PC-9 (cell line): ENCODE data around the gene TMEM132C. TPM values are rescaled to one million over a fixed set of nuclear protein-coding genes. Genes with fewer than 3 reads are reported as not detected.

Experiments
- BruUV-seq: library from RNA; stranded (reverse); fragments of 400-500 nt; replicated peaks from 2 replicates; lab custom pipeline; 2021; lab: Mats Ljungman, UMichigan
- CTCF ChIA-PET: fragments of 300-600 bp; sonication (Branson Sonifier 250); formaldehyde crosslinking; loops from one replicate; lab custom pipeline; 2022; ENCODE audit warnings: antibody characterized with exemption; lab: Charles Lee
- POLR2A ChIA-PET: fragments of 300-600 bp; sonication (Branson Sonifier 250); formaldehyde crosslinking; loops from one replicate; lab custom pipeline; 2022; ENCODE audit warnings: antibody characterized with exemption; ENCODE audit not compliant: unreplicated experiment; lab: Charles Lee
- DNase-seq, 2 experiments: peaks; one replicate each; pipeline versions ENCODE4 v3.0.0 to v3.0.0-alpha.2; 2015 to 2022; ENCODE audit warnings: mixed read lengths in 1 of 2
- H2AFZ ChIP-seq: fragments of 200-600 bp; sonication (generic); 2 replicates; pipeline ENCODE4 v1.8.1; 2017; ENCODE audit warnings: antibody characterized with exemption
- H3F3A ChIP-seq: fragments of 200-600 bp; sonication (generic); 2 replicates; pipeline ENCODE4 v1.8.1; 2017; ENCODE audit warnings: antibody characterized with exemption, mild to moderate bottlenecking, low read depth; ENCODE audit not compliant: insufficient read depth
- H3K27ac ChIP-seq: fragments of 200-600 bp; sonication (generic); 2 replicates; pipeline ENCODE4 v1.6.1; 2016; ENCODE audit warnings: mixed run types
- H3K27me3 ChIP-seq: fragments of 200-600 bp; sonication (generic); 2 replicates; pipeline ENCODE4 v1.6.1; 2016; ENCODE audit warnings: low read depth, mixed run types; ENCODE audit not compliant: insufficient read depth
- H3K36me3 ChIP-seq: fragments of 200-600 bp; sonication (generic); 2 replicates; pipeline ENCODE4 v1.6.1; 2016; ENCODE audit warnings: low read depth, mixed run types
- H3K4me1 ChIP-seq: fragments of 200-600 bp; sonication (generic); replicated peaks from 2 replicates; pipeline ENCODE4 v1.6.1; 2016; ENCODE audit warnings: mixed run types; ENCODE audit not compliant: insufficient read depth
- H3K4me2 ChIP-seq: fragments of 200-600 bp; sonication (generic); 2 replicates; pipeline ENCODE4 v1.6.1; 2017; ENCODE audit warnings: mixed run types
- H3K4me3 ChIP-seq: fragments of 200-600 bp; sonication (generic); 2 replicates; pipeline ENCODE4 v1.6.1; 2016; ENCODE audit warnings: mixed run types
- H3K79me2 ChIP-seq: fragments of 200-600 bp; sonication (generic); 2 replicates; pipeline ENCODE4 v1.6.1; 2017; ENCODE audit warnings: low read depth, mixed run types
- H3K9me2 ChIP-seq: fragments of 200-600 bp; sonication (generic); 2 replicates; pipeline ENCODE4 v1.8.1; 2017; ENCODE audit warnings: mild to moderate bottlenecking; ENCODE audit not compliant: insufficient read depth
- H3K9me3 ChIP-seq: fragments of 200-600 bp; sonication (generic); 2 replicates; pipeline ENCODE4 v1.8.1; 2016; ENCODE audit warnings: low read depth; ENCODE audit not compliant: insufficient read depth
- H4K20me1 ChIP-seq: fragments of 200-600 bp; sonication (generic); 2 replicates; pipeline ENCODE4 v1.8.1; 2017; ENCODE audit not compliant: insufficient read depth
- CTCF ChIP-seq: fragments of 200-600 bp; sonication (generic); conservative IDR thresholded peaks from 2 replicates; pipeline ENCODE4 v1.6.1; 2017; ENCODE audit warnings: mixed run types, antibody characterized with exemption, mild to moderate bottlenecking, moderate library complexity
- EZH2 ChIP-seq: fragments of 200-600 bp; sonication (generic); IDR thresholded peaks from 2 replicates; pipeline ENCODE4 v1.8.0; 2017; ENCODE audit warnings: antibody characterized with exemption, low read depth
- intact Hi-C: fragments of 100-400 bp; cut with micrococcal nuclease; formaldehyde crosslinking; loops from one replicate; pipeline ENCODE4 v1.10.0; 2022; ENCODE audit not compliant: unreplicated experiment
- total RNA-seq: library from RNA; stranded (reverse); gene quantifications from 2 replicates; pipeline ENCODE4 v1.2.3, GENCODE V29; 2021

TMEM132C gene
- total RNA-seq, 1 experiment from 2014 or later, result not detected

- no peak overlapping the region for H3K4me2 ChIP-seq
- H3K4me3 ChIP-seq, result no peak overlapping the region
- no peaks in the 10 kb centered on the region for H3K9me3 ChIP-seq
- H3F3A ChIP-seq, result no peaks in the 10 kb centered on the region
- ChIA-PET POLR2A (no interaction called here), CTCF (no interaction called here)
- intact Hi-C loops, result no loop called here
- no peak overlapping the region for H3K27ac ChIP-seq
- H3K36me3 ChIP-seq, result no peaks in the 10 kb centered on the region
- BruUV-seq, result no TSS peak
- no peaks in the 10 kb centered on the region for H3K4me1 ChIP-seq
- H3K79me2 ChIP-seq, result no peaks in the 10 kb centered on the region
- H3K9me2 ChIP-seq, result no peaks in the 10 kb centered on the region
- DNase-seq, result no peak
- H4K20me1 ChIP-seq, result no peaks in the 10 kb centered on the region
- H3K27me3 ChIP-seq, result peaks cover 45% of the 10 kb centered on the region
- no peak overlapping the region for H2AFZ ChIP-seq
- TF ChIP-seq EZH2 (no peak), CTCF (no peak)
Observed at GRCh38 chr12:128657378-128657777, 390.4 kb downstream of the TMEM132C start.

- Histone ChIP-seq H3K79me2 (no peaks in the 10 kb centered on the region), H4K20me1 (no peaks in the 10 kb centered on the region), H3K9me3 (no peaks in the 10 kb centered on the region), H3K4me1 (no peaks in the 10 kb centered on the region), H2AFZ (no peak overlapping the region), H3K27ac (no peak overlapping the region), H3K36me3 (no peaks in the 10 kb centered on the region), H3K9me2 (no peaks in the 10 kb centered on the region), H3F3A (no peaks in the 10 kb centered on the region), H3K4me2 (no peak overlapping the region), H3K27me3 (peaks cover 15% of the 10 kb centered on the region; the same call in 1 of the 2 replicates), H3K4me3 (no peak overlapping the region)
- CTCF ChIA-PET, result no interaction called here
- BruUV-seq, result no TSS peak
- TF ChIP-seq EZH2, result no peak
- no peak for TF ChIP-seq CTCF
- DNase-seq, result no peak
- POLR2A ChIA-PET, result no interaction called here
- intact Hi-C loops, result no loop called here
Observed at GRCh38 chr12:128660532-128661225, 393.7 kb downstream of the TMEM132C start.

- H3K27ac ChIP-seq, result no peak overlapping the region
Observed at GRCh38 chr12:128661226-128661569, 394.2 kb downstream of the TMEM132C start.

More at GRCh38 chr12:128661226-128661569, 394.2 kb downstream of the TMEM132C start:
- Histone ChIP-seq H3K9me2 (no peaks in the 10 kb centered on the region), H3K9me3 (no peaks in the 10 kb centered on the region), H3K27me3 (peaks cover 10% of the 10 kb centered on the region; the same call in 1 of the 2 replicates), H2AFZ (no peak overlapping the region), H3K79me2 (no peaks in the 10 kb centered on the region), H3K4me1 (no peaks in the 10 kb centered on the region), H3K36me3 (no peaks in the 10 kb centered on the region), H3K4me3 (no peak overlapping the region), H3K4me2 (no peak overlapping the region), H4K20me1 (no peaks in the 10 kb centered on the region), H3F3A (no peaks in the 10 kb centered on the region)
- no TSS peak for BruUV-seq
- no peak for TF ChIP-seq CTCF
- CTCF ChIA-PET, result no interaction called here
- POLR2A ChIA-PET, result no interaction called here
- no peak for DNase-seq
- intact Hi-C loops, result no loop called here
